Measurements from ENCODE around the gene SNCB.

DNA sequence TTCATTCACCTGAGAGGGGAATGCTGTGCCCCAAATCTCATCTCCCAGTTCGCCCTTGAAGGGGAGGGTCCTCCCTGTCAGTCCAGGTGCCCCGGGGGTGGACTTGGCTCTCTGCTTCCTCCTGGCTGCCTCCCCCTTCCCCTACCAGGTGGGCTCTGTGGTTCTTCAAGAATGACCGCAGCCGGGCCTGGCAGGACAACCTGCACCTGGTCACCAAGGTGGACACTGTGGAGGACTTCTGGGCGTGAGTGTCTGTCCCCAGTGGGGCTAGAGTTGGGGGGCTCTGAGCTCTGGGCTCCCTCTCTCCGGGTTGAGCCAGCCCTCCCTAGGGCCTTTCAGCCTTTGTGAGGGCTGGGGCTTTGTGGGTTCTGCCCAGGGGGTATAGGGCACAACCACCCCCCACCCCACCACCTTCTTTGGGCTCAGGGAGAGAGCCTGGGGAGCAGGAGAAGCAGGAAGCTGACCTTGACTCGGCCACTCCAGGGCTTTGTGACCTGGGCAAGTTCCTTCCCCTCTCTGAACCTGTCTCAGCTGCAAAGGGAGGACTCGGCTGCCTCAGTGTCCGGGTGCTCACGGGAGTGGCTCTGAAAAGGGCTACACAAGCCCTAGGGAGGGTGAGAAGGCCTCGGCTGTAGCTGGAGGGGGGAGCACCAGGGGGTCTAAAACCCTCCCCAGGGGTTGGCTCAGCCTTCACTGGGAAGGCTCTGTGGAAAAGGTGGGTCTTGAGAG lies 13.3 kb upstream of the SNCB start:
- TF ChIP-seq, protein P1, sequence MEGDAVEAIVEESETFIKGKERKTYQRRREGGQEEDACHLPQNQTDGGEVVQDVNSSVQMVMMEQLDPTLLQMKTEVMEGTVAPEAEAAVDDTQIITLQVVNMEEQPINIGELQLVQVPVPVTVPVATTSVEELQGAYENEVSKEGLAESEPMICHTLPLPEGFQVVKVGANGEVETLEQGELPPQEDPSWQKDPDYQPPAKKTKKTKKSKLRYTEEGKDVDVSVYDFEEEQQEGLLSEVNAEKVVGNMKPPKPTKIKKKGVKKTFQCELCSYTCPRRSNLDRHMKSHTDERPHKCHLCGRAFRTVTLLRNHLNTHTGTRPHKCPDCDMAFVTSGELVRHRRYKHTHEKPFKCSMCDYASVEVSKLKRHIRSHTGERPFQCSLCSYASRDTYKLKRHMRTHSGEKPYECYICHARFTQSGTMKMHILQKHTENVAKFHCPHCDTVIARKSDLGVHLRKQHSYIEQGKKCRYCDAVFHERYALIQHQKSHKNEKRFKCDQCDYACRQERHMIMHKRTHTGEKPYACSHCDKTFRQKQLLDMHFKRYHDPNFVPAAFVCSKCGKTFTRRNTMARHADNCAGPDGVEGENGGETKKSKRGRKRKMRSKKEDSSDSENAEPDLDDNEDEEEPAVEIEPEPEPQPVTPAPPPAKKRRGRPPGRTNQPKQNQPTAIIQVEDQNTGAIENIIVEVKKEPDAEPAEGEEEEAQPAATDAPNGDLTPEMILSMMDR (conservative IDR thresholded peaks at IDR 0.05 in 1 of 2, IDR thresholded peaks at IDR 0.05 in 1 of 2; ENCODE audit: extremely low read depth in 1 of 2, insufficient read depth in 1 of 2, low read depth in 1 of 2, low read length in 2 of 2): no peak
- no peak for TF ChIP-seq EZH2 (IDR thresholded peaks at IDR 0.05; ENCODE audit: borderline replicate concordance, low read length)
